K562 (cell line): Measurements from ENCODE around the gene MYOM3. TPM values are rescaled to one million over a fixed set of nuclear protein-coding genes. Genes with fewer than 3 reads are reported as not detected.

Source experiments
- ATAC-seq: fragments of 200-7000 bp; cut with Tn5 transposase; 3 replicates; pipeline ENCODE4 v1.9.1; 2020; ENCODE audit warnings: moderate library complexity
- BruUV-seq: library from RNA; stranded (reverse); fragments of 400-500 nt; replicated peaks from 2 replicates; lab custom pipeline; 2021; lab: Mats Ljungman, UMichigan
- CTCF ChIA-PET: fragments of 300-600 bp; formaldehyde crosslinking; extraction: SDS; loops from one replicate; lab custom pipeline; 2021; ENCODE audit warnings: low intra/inter-chr PET ratio; lab: Yijun Ruan, JAX
- POLR2A ChIA-PET: fragments of 300-600, 350-650 bp; sonication (Branson Sonifier 250); formaldehyde crosslinking; extraction: SDS; loops from one replicate; lab custom pipeline; 2021; ENCODE audit warnings: antibody characterized with exemption, inconsistent platforms; lab: Yijun Ruan, JAX
- DNase-seq, 4 experiments: peaks; one replicate each; pipeline versions ENCODE4 v3.0.0 to v3.0.0-alpha.2; 2011 to 2018; ENCODE audit warnings: low spot score in 3 of 4, mixed read lengths in 3 of 4; ENCODE audit errors: extremely low read depth in 1 of 4
- FAIRE-seq: peaks from 2 replicates; lab custom pipeline; 2011; peaks lifted over from hg19 to GRCh38; lab: Jason Lieb, UNC
- H2AFZ ChIP-seq: 2 replicates; pipeline ENCODE4 v1.6.0; 2011; ENCODE audit warnings: low read depth, low read length, control low read depth, inconsistent platforms
- H3K27ac ChIP-seq: fragments of 200-600 bp; 3 replicates; pipeline ENCODE4 v1.8.0; 2011; ENCODE audit warnings: low read depth, mild to moderate bottlenecking, control low read depth, inconsistent platforms, low read length, moderate library complexity, mixed read lengths; ENCODE audit errors: extremely low read depth
- H3K27me3 ChIP-seq, 2 experiments: fragments of 300-600 bp in 1 of 2; 2 replicates in 1 of 2; 3 replicates in 1 of 2; pipeline versions ENCODE4 v1.6.0 to v1.8.0; 2011; ENCODE audit warnings: inconsistent platforms in 2 of 2, low read length in 2 of 2, mild to moderate bottlenecking in 1 of 2, mixed read lengths in 1 of 2, moderate library complexity in 1 of 2; ENCODE audit not compliant: control insufficient read depth in 2 of 2, insufficient read depth in 2 of 2
- H3K36me3 ChIP-seq: fragments of 300-600 bp; 3 replicates; pipeline ENCODE4 v1.8.0; 2011; ENCODE audit warnings: mild to moderate bottlenecking, low read length, inconsistent platforms; ENCODE audit not compliant: control insufficient read depth, insufficient read depth
- H3K4me1 ChIP-seq, 2 experiments: fragments of 200-600 bp in 1 of 2; replicated peaks in 1 of 2; 2 replicates in 1 of 2; 3 replicates in 1 of 2; pipeline versions ENCODE4 v1.5.1 to v1.8.0; 2011; ENCODE audit warnings: inconsistent platforms in 2 of 2, low read length in 2 of 2, mild to moderate bottlenecking in 1 of 2, mixed read lengths in 1 of 2, moderate library complexity in 1 of 2; ENCODE audit not compliant: control insufficient read depth in 2 of 2, insufficient read depth in 2 of 2
- H3K4me2 ChIP-seq: 2 replicates; pipeline ENCODE4 v1.6.1; 2011; ENCODE audit warnings: low read length, control low read depth, inconsistent platforms, mixed read lengths; ENCODE audit not compliant: insufficient read depth
- H3K4me3 ChIP-seq: fragments of 200-600 bp; sonication (generic), shearing (Covaris generic); 2 replicates; pipeline ENCODE4 v1.5.1; 2016; ENCODE audit warnings: control low read depth, inconsistent platforms
- H3K79me2 ChIP-seq: fragments of 200-600 bp; 3 replicates; pipeline ENCODE4 v1.8.0; 2011; ENCODE audit warnings: low read length, inconsistent platforms; ENCODE audit not compliant: control insufficient read depth, insufficient read depth
- H3K9ac ChIP-seq, 2 experiments: 2 replicates each; pipeline versions ENCODE4 v1.6.0 to v1.6.1; 2011; ENCODE audit warnings: low read depth in 2 of 2, low read length in 2 of 2, control low read depth in 1 of 2, inconsistent platforms in 1 of 2, mild to moderate bottlenecking in 1 of 2, mixed read lengths in 1 of 2; ENCODE audit not compliant: insufficient read depth in 1 of 2
- H3K9me1 ChIP-seq: one replicate; pipeline ENCODE4 v1.6.0; 2011; ENCODE audit warnings: inconsistent platforms, mild to moderate bottlenecking, low read length, moderate library complexity; ENCODE audit not compliant: control insufficient read depth, insufficient read depth
- H3K9me3 ChIP-seq: replicated peaks from 2 replicates; pipeline ENCODE4 v1.5.1; 2011; ENCODE audit warnings: low read depth, low read length, inconsistent platforms; ENCODE audit not compliant: control insufficient read depth, insufficient read depth
- H4K20me1 ChIP-seq: replicated peaks from 2 replicates; pipeline ENCODE4 v1.6.1; 2011; ENCODE audit warnings: low read length, inconsistent platforms, mixed read lengths; ENCODE audit not compliant: control insufficient read depth, insufficient read depth
- BMI1 ChIP-seq: fragments of 150-350 bp; IDR thresholded peaks from 2 replicates; pipeline ENCODE4 v1.6.1; 2014; ENCODE audit warnings: low read length
- EGR1 ChIP-seq: fragments of 450-650 bp; conservative IDR thresholded peaks from 2 replicates; pipeline ENCODE4 v1.6.1; 2017; ENCODE audit warnings: mild to moderate bottlenecking
- EP400 ChIP-seq: fragments of 450-650 bp; IDR thresholded peaks from 2 replicates; pipeline ENCODE4 v1.6.1; 2017; ENCODE audit warnings: antibody characterized with exemption, mild to moderate bottlenecking, moderate library complexity
- FOXK1 ChIP-seq: sonication (generic); formaldehyde crosslinking; IDR thresholded peaks from 2 replicates; pipeline ENCODE4 v1.8.0; 2022; ENCODE audit warnings: missing genetic modification reagents, mild to moderate bottlenecking, borderline replicate concordance
- PHF8 ChIP-seq: fragments of 200-600 bp; sonication (generic); IDR thresholded peaks from 2 replicates; pipeline ENCODE4 v1.6.1; 2012; ENCODE audit warnings: mixed run types, mild to moderate bottlenecking, inconsistent platforms, low read length, moderate library complexity, borderline replicate concordance
- ZBTB8A ChIP-seq: fragments of 450-650 bp; IDR thresholded peaks from 2 replicates; pipeline ENCODE4 v1.6.1; 2018; ENCODE audit warnings: mild to moderate bottlenecking, moderate library complexity; ENCODE audit not compliant: partially characterized antibody
- ZNF24 ChIP-seq: fragments of 450-650 bp; IDR thresholded peaks from 2 replicates; pipeline ENCODE4 v1.6.1; 2016
- WGBS: fragments of 100-300 bp; shearing (Covaris generic); methylation state at CpG from one replicate; pipeline ENCODE4 v1.1.6; 2016; ENCODE audit warnings: low coverage, mixed read lengths; ENCODE audit not compliant: insufficient coverage; ENCODE audit errors: missing lambda C conversion rate; 5-methylcytosine and 5-hydroxymethylcytosine counted together
- in situ Hi-C: fragments of 300-500 bp; cut with MboI; formaldehyde crosslinking; loops from 4 replicates; pipeline ENCODE4 v1.15.0; 2018; ENCODE audit warnings: inconsistent platforms, mixed read lengths
- intact Hi-C: fragments of 100-400 bp; cut with micrococcal nuclease; formaldehyde crosslinking; loops from 2 replicates; pipeline ENCODE4 v1.14.2; 2022
- polyA plus RNA-seq, 8 experiments: library from polyadenylated mRNA; depleted of rRNA in 4 of 8; stranded (reverse) in 5 of 8; unstranded in 3 of 8; fragments of >200 nt; fragmentation: Nextera tagmentation in 2 of 8; fragmentation: Illumina TruSeq in 1 of 8; extraction: Ambion mirVana in 2 of 8; extraction: Trizol in 1 of 8; gene quantifications; 2 replicates each; pipeline versions ENCODE4 v1.2.1 to v1.2.3, GENCODE V29; 2011 to 2014; ENCODE audit warnings: inconsistent platforms in 1 of 8, missing spikeins in 1 of 8
- total RNA-seq, 7 experiments: library from RNA; depleted of rRNA in 6 of 7; stranded (reverse); fragments of >200 nt in 6 of 7; fragmentation: Illumina TruSeq in 2 of 7; extraction: Trizol in 2 of 7; gene quantifications; 2 replicates each; pipeline versions ENCODE4 v1.2.1 to v1.2.3, GENCODE V29; 2011 to 2021; ENCODE audit warnings: low replicate concordance in 1 of 7
- TF ChIP-seq, protein P1 (sequence below), 2 experiments: fragments of 450-650 bp; IDR thresholded peaks; 2 replicates each; pipeline ENCODE4 v1.6.1; 2016
- TF ChIP-seq, protein P2 (sequence below): sonication (generic); formaldehyde crosslinking; IDR thresholded peaks from 2 replicates; pipeline ENCODE4 v1.8.1; 2023; ENCODE audit warnings: mild to moderate bottlenecking, missing genetic modification reagents

MYOM3 gene
- total and polyA plus RNA-seq, 9 of the 15 experiments (the other 6 are each of a cell fraction or from before 2014, with no cell fraction given): 0.01 TPM; not detected in 8

DNA sequence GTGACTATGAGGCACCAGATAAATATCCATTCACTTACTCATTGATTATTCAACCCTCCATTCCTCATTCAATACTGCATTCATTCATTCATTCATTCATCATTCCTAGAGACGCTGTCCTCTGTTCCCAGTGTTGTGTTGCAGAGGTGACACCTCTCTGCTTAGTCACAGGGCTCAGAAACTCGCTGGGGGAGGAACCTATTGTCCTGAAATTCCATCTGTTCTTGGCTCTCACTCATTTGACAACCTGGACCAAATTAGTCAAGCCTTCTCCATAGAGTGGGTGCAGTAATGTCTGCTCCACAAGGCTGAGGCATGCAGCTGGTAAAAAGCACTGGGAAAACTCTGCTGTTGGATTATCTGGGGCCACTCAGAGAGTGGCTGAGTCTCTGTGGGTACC lies 49.7 kb downstream of the MYOM3 start:
- Histone ChIP-seq H3K27ac (no peak overlapping the region), H3K9ac (no peak overlapping the region), H3K36me3 (no peaks in the 10 kb centered on the region), H3K9me1 (no peaks in the 10 kb centered on the region), H3K4me3 (no peak overlapping the region), H3K4me2 (no peak overlapping the region), H2AFZ (no peak overlapping the region), H4K20me1 (peaks cover 10% of the 10 kb centered on the region; the same call in 1 of the 2 replicates), H3K9me3 (no peaks in the 10 kb centered on the region), H3K27me3 (peaks cover 66 to 91% of the 10 kb centered on the region in 2 experiments), H3K4me1 (no peaks in the 10 kb centered on the region), H3K79me2 (no peaks in the 10 kb centered on the region)
- BruUV-seq: no TSS peak
- DNase-seq (no peak), FAIRE-seq (peak; percentile 46), ATAC-seq (no peak)
- 3% methylated on average over 2 of the region's 2 CpGs for WGBS
- ChIA-PET CTCF (no interaction called here), POLR2A (interaction anchor here (1.4 kb wide), 1 partner anchor 9 kb away, joined by 3 read pairs; no protein-coding TSS in a partner anchor)
- TF ChIP-seq EP400 (no peak), ZNF24 (peak; percentile 69; the same call in 1 of the 2 replicates)
- intact Hi-C loops (no loop called here), in situ Hi-C loops (no loop called here)

DNA sequence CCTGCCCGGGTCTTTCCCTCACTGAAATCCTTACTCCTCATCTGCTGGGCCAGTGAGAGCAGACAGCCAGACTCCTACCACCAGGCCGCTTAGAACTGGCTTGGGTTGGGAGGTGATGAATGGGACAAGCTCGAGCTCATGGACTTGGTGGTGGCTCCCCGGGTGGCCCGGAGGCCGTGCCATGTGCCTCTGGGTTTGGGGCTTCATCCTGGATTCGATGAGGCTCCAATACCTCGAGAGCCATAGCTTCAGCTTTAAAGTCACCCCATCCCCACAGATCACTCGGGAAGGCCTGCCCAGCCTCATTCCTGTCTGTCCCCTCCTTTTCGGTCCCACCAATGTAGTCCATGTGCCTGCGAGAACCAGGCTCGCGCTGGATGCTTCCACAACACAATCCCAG lies 51.5 kb downstream of the MYOM3 start:
- Histone ChIP-seq H3K36me3 (no peaks in the 10 kb centered on the region), H3K4me2 (no peak overlapping the region), H3K4me1 (no peaks in the 10 kb centered on the region), H2AFZ (no peak overlapping the region), H4K20me1 (peaks cover 8% of the 10 kb centered on the region; the same call in 1 of the 2 replicates), H3K9me1 (no peaks in the 10 kb centered on the region), H3K4me3 (no peak overlapping the region), H3K27ac (no peak overlapping the region), H3K79me2 (no peaks in the 10 kb centered on the region), H3K9me3 (no peaks in the 10 kb centered on the region), H3K9ac (peak overlapping the region in 1 of 2 experiments; percentile 68; a peak in 2 of 4 replicates), H3K27me3 (peaks cover 75 to 92% of the 10 kb centered on the region in 2 experiments)
- ChIA-PET CTCF (no interaction called here), POLR2A (interaction anchor here (0.7 to 1.4 kb wide), 3 partner anchors 8 to 1797 kb away, joined by 3 to 6 read pairs (median 3); no protein-coding TSS in a partner anchor)
- FAIRE-seq (no peak), ATAC-seq (no peak), DNase-seq (no peak)
- intact Hi-C loops (no loop called here), in situ Hi-C loops (no loop called here)
- no TSS peak for BruUV-seq
- WGBS: under 1% methylated on average over 13 of the region's 13 CpGs
- TF ChIP-seq FOXK1 (CRISPR knock-in tag): no peak
- no peak for TF ChIP-seq PHF8
- TF ChIP-seq, protein P1, sequence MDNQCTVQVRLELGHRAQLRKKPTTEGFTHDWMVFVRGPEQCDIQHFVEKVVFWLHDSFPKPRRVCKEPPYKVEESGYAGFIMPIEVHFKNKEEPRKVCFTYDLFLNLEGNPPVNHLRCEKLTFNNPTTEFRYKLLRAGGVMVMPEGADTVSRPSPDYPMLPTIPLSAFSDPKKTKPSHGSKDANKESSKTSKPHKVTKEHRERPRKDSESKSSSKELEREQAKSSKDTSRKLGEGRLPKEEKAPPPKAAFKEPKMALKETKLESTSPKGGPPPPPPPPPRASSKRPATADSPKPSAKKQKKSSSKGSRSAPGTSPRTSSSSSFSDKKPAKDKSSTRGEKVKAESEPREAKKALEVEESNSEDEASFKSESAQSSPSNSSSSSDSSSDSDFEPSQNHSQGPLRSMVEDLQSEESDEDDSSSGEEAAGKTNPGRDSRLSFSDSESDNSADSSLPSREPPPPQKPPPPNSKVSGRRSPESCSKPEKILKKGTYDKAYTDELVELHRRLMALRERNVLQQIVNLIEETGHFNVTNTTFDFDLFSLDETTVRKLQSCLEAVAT (IDR thresholded peaks at IDR 0.05): no peak
- TF ChIP-seq, protein P2, sequence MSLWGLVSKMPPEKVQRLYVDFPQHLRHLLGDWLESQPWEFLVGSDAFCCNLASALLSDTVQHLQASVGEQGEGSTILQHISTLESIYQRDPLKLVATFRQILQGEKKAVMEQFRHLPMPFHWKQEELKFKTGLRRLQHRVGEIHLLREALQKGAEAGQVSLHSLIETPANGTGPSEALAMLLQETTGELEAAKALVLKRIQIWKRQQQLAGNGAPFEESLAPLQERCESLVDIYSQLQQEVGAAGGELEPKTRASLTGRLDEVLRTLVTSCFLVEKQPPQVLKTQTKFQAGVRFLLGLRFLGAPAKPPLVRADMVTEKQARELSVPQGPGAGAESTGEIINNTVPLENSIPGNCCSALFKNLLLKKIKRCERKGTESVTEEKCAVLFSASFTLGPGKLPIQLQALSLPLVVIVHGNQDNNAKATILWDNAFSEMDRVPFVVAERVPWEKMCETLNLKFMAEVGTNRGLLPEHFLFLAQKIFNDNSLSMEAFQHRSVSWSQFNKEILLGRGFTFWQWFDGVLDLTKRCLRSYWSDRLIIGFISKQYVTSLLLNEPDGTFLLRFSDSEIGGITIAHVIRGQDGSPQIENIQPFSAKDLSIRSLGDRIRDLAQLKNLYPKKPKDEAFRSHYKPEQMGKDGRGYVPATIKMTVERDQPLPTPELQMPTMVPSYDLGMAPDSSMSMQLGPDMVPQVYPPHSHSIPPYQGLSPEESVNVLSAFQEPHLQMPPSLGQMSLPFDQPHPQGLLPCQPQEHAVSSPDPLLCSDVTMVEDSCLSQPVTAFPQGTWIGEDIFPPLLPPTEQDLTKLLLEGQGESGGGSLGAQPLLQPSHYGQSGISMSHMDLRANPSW (CRISPR knock-in tag): no peak
- TF ChIP-seq EGR1: no peak
- TF ChIP-seq ZBTB8A: no peak
- no peak for TF ChIP-seq BMI1
